BLaER1 (cell line): ENCODE measurements around the gene SNRPD2.

Experiments used
- H3K27ac ChIP-seq: shearing (Covaris generic); formaldehyde crosslinking; 2 replicates; pipeline ENCODE4 v1.8.1; 2022
- H3K27me3 ChIP-seq: shearing (Covaris generic); formaldehyde crosslinking; 2 replicates; pipeline ENCODE4 v1.8.1; 2022
- H3K36me3 ChIP-seq: shearing (Covaris generic); formaldehyde crosslinking; 2 replicates; pipeline ENCODE4 v1.8.1; 2022
- H3K4me1 ChIP-seq: shearing (Covaris generic); formaldehyde crosslinking; 2 replicates; pipeline ENCODE4 v1.8.1; 2022
- H3K4me2 ChIP-seq: shearing (Covaris generic); formaldehyde crosslinking; 2 replicates; pipeline ENCODE4 v1.8.1; 2022
- H3K4me3 ChIP-seq: shearing (Covaris generic); formaldehyde crosslinking; 2 replicates; pipeline ENCODE4 v1.8.1; 2022
- H3K9ac ChIP-seq: shearing (Covaris generic); formaldehyde crosslinking; 2 replicates; pipeline ENCODE4 v1.8.1; 2022
- H3K9me3 ChIP-seq: shearing (Covaris generic); formaldehyde crosslinking; 2 replicates; pipeline ENCODE4 v1.8.1; 2022
- H4K20me1 ChIP-seq: shearing (Covaris generic); formaldehyde crosslinking; 2 replicates; pipeline ENCODE4 v1.8.1; 2022
- Cebpa-rat ChIP-seq: shearing (Covaris generic); IDR thresholded peaks from 2 replicates; pipeline ENCODE4 v1.8.1; 2022

The SNRPD2 gene

GRCh38 chr19:45677351-45678230 lies 14.2 kb downstream of the SNRPD2 start:
- H3K9me3 ChIP-seq: no peaks in the 10 kb centered on the region
- H3K27ac ChIP-seq: no peak overlapping the region
- H4K20me1 ChIP-seq: peaks cover 8% of the 10 kb centered on the region; the same call in 1 of the 2 replicates
- H3K27me3 ChIP-seq: peaks cover 68% of the 10 kb centered on the region
- no peaks in the 10 kb centered on the region for H3K36me3 ChIP-seq
- no peak overlapping the region for H3K9ac ChIP-seq
- peaks cover 18% of the 10 kb centered on the region for H3K4me1 ChIP-seq
- no peak for TF ChIP-seq Cebpa-rat
- H3K4me2 ChIP-seq: no peak overlapping the region
- H3K4me3 ChIP-seq: no peak overlapping the region

- Histone ChIP-seq H3K27ac (no peak overlapping the region), H3K9ac (no peak overlapping the region), H3K4me1 (peaks cover 16% of the 10 kb centered on the region), H3K4me2 (no peak overlapping the region), H3K36me3 (no peaks in the 10 kb centered on the region), H4K20me1 (peaks cover 8% of the 10 kb centered on the region; the same call in 1 of the 2 replicates), H3K4me3 (no peak overlapping the region), H3K9me3 (no peaks in the 10 kb centered on the region), H3K27me3 (peaks cover 74% of the 10 kb centered on the region)
- no peak for TF ChIP-seq Cebpa-rat
These were observed 14.9 kb downstream of the SNRPD2 start for GRCh38 chr19:45676851-45677263.

DNA sequence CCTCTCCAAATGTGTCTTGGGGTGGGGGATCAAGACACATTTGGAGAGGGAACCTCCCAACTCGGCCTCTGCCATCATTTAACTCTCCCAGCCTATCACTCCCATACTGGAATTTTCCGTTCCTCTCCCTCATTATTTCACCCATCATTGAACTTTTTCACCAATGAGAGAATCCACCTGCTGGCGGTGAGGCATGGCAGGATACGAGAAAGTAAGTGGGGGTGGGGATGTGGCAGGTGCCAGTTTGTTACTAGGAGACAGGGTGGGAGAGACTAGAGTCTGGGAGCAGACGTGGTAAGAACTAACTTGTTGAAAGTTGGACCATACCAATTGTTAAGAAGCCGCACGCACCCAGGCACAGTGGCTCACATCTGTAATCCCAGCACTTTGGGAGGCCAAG lies 16.8 kb downstream of the SNRPD2 start:
- Histone ChIP-seq H3K27ac (no peak overlapping the region), H3K4me3 (no peak overlapping the region), H3K36me3 (no peaks in the 10 kb centered on the region), H3K27me3 (peaks cover 92% of the 10 kb centered on the region), H3K9ac (no peak overlapping the region), H4K20me1 (peaks cover 8% of the 10 kb centered on the region; the same call in 1 of the 2 replicates), H3K4me1 (0 out of 2 replicates have a peak, but pooled peaks cover 9% of the 10 kb centered on the region), H3K9me3 (no peaks in the 10 kb centered on the region), H3K4me2 (no peak overlapping the region)
- no peak for TF ChIP-seq Cebpa-rat

- Histone ChIP-seq H3K9ac (no peak overlapping the region), H3K27me3 (peaks cover 90% of the 10 kb centered on the region), H3K9me3 (no peaks in the 10 kb centered on the region), H3K4me2 (peak overlapping the region; percentile 17; the same call in 1 of the 2 replicates), H3K4me3 (no peak overlapping the region), H3K36me3 (no peaks in the 10 kb centered on the region), H3K4me1 (peaks cover 27% of the 10 kb centered on the region), H3K27ac (no peak overlapping the region), H4K20me1 (peaks cover 11% of the 10 kb centered on the region; the same call in 1 of the 2 replicates)
- no peak for TF ChIP-seq Cebpa-rat
These were observed 20.9 kb downstream of the SNRPD2 start for GRCh38 chr19:45670670-45671453.

- no peak for TF ChIP-seq Cebpa-rat
- Histone ChIP-seq H3K4me2 (peak overlapping the region; percentile 92), H3K4me3 (peak overlapping the region; percentile 59), H3K9me3 (no peaks in the 10 kb centered on the region), H3K9ac (peak overlapping the region; percentile 13; the same call in 1 of the 2 replicates), H3K27ac (no peak overlapping the region), H3K27me3 (peaks cover 67% of the 10 kb centered on the region), H4K20me1 (peaks cover 11% of the 10 kb centered on the region; the same call in 1 of the 2 replicates), H3K36me3 (no peaks in the 10 kb centered on the region), H3K4me1 (peaks cover 37% of the 10 kb centered on the region)
These were observed 23.3 kb downstream of the SNRPD2 start for GRCh38 chr19:45668342-45668871.

GRCh38 chr19:45667620-45668341 lies 24.0 kb downstream of the SNRPD2 start, which contains the start of gene GIPR:
GIPR (plus strand) TSS chr19:45668221; CDS start chr19:45669521, 1,300 bp downstream.
- H3K9ac ChIP-seq: peak within 1 kb of the TSS; percentile 13; the same call in 1 of the 2 replicates
- no peaks in the 10 kb centered on the region for H3K36me3 ChIP-seq
- H4K20me1 ChIP-seq: peaks cover 11% of the 10 kb centered on the region; the same call in 1 of the 2 replicates
- TF ChIP-seq Cebpa-rat: no peak
- H3K27ac ChIP-seq: no peak within 1 kb of the TSS
- peak within 1 kb of the TSS; percentile 92 for H3K4me2 ChIP-seq
- H3K4me1 ChIP-seq: peaks cover 37% of the 10 kb centered on the region
- no peaks in the 10 kb centered on the region for H3K9me3 ChIP-seq
- H3K4me3 ChIP-seq: peak within 1 kb of the TSS; percentile 59
- H3K27me3 ChIP-seq: peaks cover 62% of the 10 kb centered on the region

- no peak overlapping the region for H3K27ac ChIP-seq
- no peaks in the 10 kb centered on the region for H3K36me3 ChIP-seq
- H3K4me1 ChIP-seq: peaks cover 31% of the 10 kb centered on the region
- peak overlapping the region; percentile 60 for H3K4me2 ChIP-seq
- no peak overlapping the region for H3K4me3 ChIP-seq
- H4K20me1 ChIP-seq: peaks cover 7% of the 10 kb centered on the region; the same call in 1 of the 2 replicates
- H3K9me3 ChIP-seq: no peaks in the 10 kb centered on the region
- peaks cover 32% of the 10 kb centered on the region for H3K27me3 ChIP-seq
- no peak overlapping the region for H3K9ac ChIP-seq
- no peak for TF ChIP-seq Cebpa-rat
These were observed 27.2 kb downstream of the SNRPD2 start for GRCh38 chr19:45664575-45664974.

- no peak for TF ChIP-seq Cebpa-rat
- H3K4me1 ChIP-seq: peaks cover 24% of the 10 kb centered on the region
- H3K9ac ChIP-seq: no peak overlapping the region
- H3K27me3 ChIP-seq: peaks cover 24% of the 10 kb centered on the region
- no peaks in the 10 kb centered on the region for H3K9me3 ChIP-seq
- no peak overlapping the region for H3K27ac ChIP-seq
- no peaks in the 10 kb centered on the region for H4K20me1 ChIP-seq
- H3K4me2 ChIP-seq: peak overlapping the region; percentile 60
- no peak overlapping the region for H3K4me3 ChIP-seq
- no peaks in the 10 kb centered on the region for H3K36me3 ChIP-seq
These were observed 28.0 kb downstream of the SNRPD2 start for GRCh38 chr19:45663800-45664199.

GRCh38 chr19:45660636-45661035 lies 31.1 kb downstream of the SNRPD2 start:
- H4K20me1 ChIP-seq: no peaks in the 10 kb centered on the region
- no peaks in the 10 kb centered on the region for H3K27me3 ChIP-seq
- H3K4me1 ChIP-seq: peaks cover 10% of the 10 kb centered on the region
- no peak overlapping the region for H3K4me2 ChIP-seq
- H3K4me3 ChIP-seq: no peak overlapping the region
- H3K36me3 ChIP-seq: no peaks in the 10 kb centered on the region
- no peaks in the 10 kb centered on the region for H3K9me3 ChIP-seq
- no peak overlapping the region for H3K9ac ChIP-seq
- TF ChIP-seq Cebpa-rat: no peak
- H3K27ac ChIP-seq: no peak overlapping the region
